Lower lobe of right lung (tissue), 2 donors: ENCODE data around the gene LRFN5. TPM values are rescaled to one million over a fixed set of nuclear protein-coding genes. Genes with fewer than 3 reads are reported as not detected.

Source experiments
- ATAC-seq, 2 donors: fragments of 200-7000 bp; cut with Tn5 transposase; one replicate each; pipeline ENCODE4 v1.9.1; 2020 to 2022; ENCODE audit warnings: mild to moderate bottlenecking in 2 of 2, moderate library complexity in 2 of 2
- DNase-seq: peaks from one replicate; pipeline ENCODE4 v3.0.0-alpha.2; 2020
- H3K27ac ChIP-seq: fragments of 200-600 bp; one replicate; pipeline ENCODE4 v1.8.0; 2022
- H3K27me3 ChIP-seq: fragments of 200-600 bp; one replicate; pipeline ENCODE4 v1.8.0; 2022; ENCODE audit warnings: low read depth
- H3K36me3 ChIP-seq: fragments of 200-600 bp; one replicate; pipeline ENCODE4 v1.8.0; 2022; ENCODE audit warnings: mild to moderate bottlenecking
- H3K4me1 ChIP-seq: fragments of 200-600 bp; one replicate; pipeline ENCODE4 v1.8.0; 2022
- H3K4me3 ChIP-seq: fragments of 200-600 bp; one replicate; pipeline ENCODE4 v1.8.0; 2022; ENCODE audit warnings: mild to moderate bottlenecking
- H3K9me3 ChIP-seq: fragments of 200-600 bp; one replicate; pipeline ENCODE4 v1.8.0; 2022
- intact Hi-C: fragments of 100-400 bp; cut with DNase I; formaldehyde crosslinking; loops from one replicate; pipeline ENCODE4 v1.11.0; 2022
- total RNA-seq: library from RNA; stranded (reverse); fragmentation: NEBNext Ultra II Directional; extraction: Animal tissue kit (Norgen Biotek cat#: 25700); gene quantifications from one replicate; pipeline ENCODE4 v1.2.1, GENCODE V29; 2021
- TF ChIP-seq, protein P1 (sequence below): fragments of 200-600 bp; IDR thresholded peaks from one replicate; pipeline ENCODE4 v1.8.0; 2022; ENCODE audit warnings: antibody characterized with exemption, mild to moderate bottlenecking
- donor health status: DM: no; HTN: yes; CAD: no; lungs with severe emphysema.

Gene LRFN5
- total RNA-seq, 1 donor from 2014 or later: 1.3 TPM

DNA sequence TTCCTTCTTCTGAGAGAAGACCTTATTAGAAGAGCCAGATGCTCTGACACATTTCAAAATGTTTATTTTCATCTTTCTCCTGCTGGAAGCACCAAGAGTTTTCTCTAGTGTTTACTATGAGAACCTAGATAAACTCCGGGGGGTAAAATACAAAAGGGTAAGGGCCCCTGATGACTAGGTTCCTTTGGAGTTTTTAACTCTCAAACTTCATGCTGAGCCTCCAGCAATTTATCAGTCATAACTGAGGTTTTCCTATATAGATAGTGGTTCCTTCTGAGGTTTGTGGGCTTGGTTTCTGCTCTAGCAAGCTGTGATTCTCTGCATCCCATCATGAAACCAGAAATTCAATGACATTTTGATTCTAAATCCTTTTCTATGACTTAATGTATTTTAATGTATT lies 210.9 kb downstream of the LRFN5 start:
- Histone ChIP-seq H3K9me3 (no peaks in the 10 kb centered on the region), H3K4me1 (no peaks in the 10 kb centered on the region), H3K27me3 (no peaks in the 10 kb centered on the region), H3K36me3 (no peaks in the 10 kb centered on the region), H3K4me3 (no peak overlapping the region), H3K27ac (no peak overlapping the region)
- TF ChIP-seq, protein P1, sequence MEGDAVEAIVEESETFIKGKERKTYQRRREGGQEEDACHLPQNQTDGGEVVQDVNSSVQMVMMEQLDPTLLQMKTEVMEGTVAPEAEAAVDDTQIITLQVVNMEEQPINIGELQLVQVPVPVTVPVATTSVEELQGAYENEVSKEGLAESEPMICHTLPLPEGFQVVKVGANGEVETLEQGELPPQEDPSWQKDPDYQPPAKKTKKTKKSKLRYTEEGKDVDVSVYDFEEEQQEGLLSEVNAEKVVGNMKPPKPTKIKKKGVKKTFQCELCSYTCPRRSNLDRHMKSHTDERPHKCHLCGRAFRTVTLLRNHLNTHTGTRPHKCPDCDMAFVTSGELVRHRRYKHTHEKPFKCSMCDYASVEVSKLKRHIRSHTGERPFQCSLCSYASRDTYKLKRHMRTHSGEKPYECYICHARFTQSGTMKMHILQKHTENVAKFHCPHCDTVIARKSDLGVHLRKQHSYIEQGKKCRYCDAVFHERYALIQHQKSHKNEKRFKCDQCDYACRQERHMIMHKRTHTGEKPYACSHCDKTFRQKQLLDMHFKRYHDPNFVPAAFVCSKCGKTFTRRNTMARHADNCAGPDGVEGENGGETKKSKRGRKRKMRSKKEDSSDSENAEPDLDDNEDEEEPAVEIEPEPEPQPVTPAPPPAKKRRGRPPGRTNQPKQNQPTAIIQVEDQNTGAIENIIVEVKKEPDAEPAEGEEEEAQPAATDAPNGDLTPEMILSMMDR: no peak
- ATAC-seq: no peak
- no peak for DNase-seq
- intact Hi-C loops: no loop called here

- Histone ChIP-seq H3K36me3 (no peaks in the 10 kb centered on the region), H3K27ac (no peak overlapping the region), H3K4me3 (no peak overlapping the region), H3K27me3 (no peaks in the 10 kb centered on the region), H3K9me3 (no peaks in the 10 kb centered on the region), H3K4me1 (no peaks in the 10 kb centered on the region)
- DNase-seq (no peak), ATAC-seq (no peak)
- intact Hi-C loops: no loop called here
- TF ChIP-seq, protein P1: no peak
Observed at GRCh38 chr14:41824441-41824840, 217.8 kb downstream of the LRFN5 start.

- intact Hi-C loops: no loop called here
Observed at GRCh38 chr14:41825622-41826021, 218.9 kb downstream of the LRFN5 start.

DNA sequence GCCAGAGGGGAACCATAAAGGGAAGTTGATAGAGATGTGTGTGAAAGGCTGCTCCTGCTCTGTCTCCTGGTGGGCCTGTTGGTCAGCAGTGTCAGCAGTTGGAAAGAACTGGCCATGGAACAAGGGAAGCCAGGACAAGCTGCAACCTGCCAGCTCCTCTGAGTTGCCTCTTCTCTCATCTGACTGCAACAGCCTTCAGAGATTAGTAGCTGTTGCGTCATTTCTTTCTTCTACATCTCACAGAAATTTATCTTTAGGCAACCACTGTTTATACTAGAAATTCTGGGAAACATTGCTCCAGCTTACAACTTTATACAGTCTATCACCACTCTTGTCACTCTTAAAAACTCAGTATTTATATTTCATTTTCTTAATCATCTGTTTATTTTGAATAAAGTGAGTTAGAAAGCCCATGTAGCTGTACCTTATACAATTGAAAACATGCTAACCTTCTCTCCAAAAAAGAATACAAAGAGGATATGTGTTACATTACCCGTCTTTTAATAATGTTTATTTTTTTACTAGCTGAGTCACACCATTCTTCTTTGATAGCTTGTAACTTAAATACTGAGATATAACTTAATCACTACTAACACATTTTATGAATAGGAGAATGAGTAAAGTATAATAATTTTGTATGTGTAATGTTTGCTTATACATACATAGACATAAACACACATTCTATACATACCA lies 224.2 kb downstream of the LRFN5 start:
- intact Hi-C loops: no loop called here
- TF ChIP-seq, protein P1: no peak

More at GRCh38 chr14:41825622-41826021, 218.9 kb downstream of the LRFN5 start:
- Histone ChIP-seq H3K27me3 (no peaks in the 10 kb centered on the region), H3K4me1 (no peaks in the 10 kb centered on the region), H3K27ac (no peak overlapping the region), H3K9me3 (no peaks in the 10 kb centered on the region), H3K4me3 (no peak overlapping the region), H3K36me3 (no peaks in the 10 kb centered on the region)
- DNase-seq: no peak
- TF ChIP-seq, protein P1: no peak
- no peak for ATAC-seq

DNA sequence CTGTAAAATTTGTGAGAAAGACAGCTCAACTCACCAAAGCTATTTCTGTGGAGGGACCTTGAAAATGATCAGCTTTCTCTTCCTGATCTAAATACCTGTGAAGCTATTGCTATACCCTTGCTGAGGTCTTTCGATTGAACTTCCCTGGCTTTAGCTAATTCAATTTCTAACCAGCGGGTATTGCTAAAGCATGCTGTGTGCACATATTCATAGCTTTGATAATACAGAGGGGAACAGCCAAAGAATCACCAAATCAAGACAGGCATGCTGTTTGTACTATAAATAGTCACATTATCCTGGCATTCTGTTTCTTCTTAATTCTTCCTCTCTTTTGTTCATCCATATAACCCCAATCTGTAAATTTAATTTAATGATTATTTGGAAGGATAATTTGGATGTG lies 233.0 kb downstream of the LRFN5 start:
- DNase-seq (no peak), ATAC-seq (no peak)
- H3K36me3 ChIP-seq: no peaks in the 10 kb centered on the region
- TF ChIP-seq, protein P1: no peak
- no peaks in the 10 kb centered on the region for H3K9me3 ChIP-seq
- no peak overlapping the region for H3K27ac ChIP-seq
- H3K4me1 ChIP-seq: no peaks in the 10 kb centered on the region
- intact Hi-C loops: no loop called here
- no peaks in the 10 kb centered on the region for H3K27me3 ChIP-seq
- no peak overlapping the region for H3K4me3 ChIP-seq

More for the DNA sequence above, 224.2 kb downstream of the LRFN5 start:
- ATAC-seq (no peak), DNase-seq (no peak)
- Histone ChIP-seq H3K9me3 (no peaks in the 10 kb centered on the region), H3K27me3 (no peaks in the 10 kb centered on the region), H3K4me1 (no peaks in the 10 kb centered on the region), H3K36me3 (no peaks in the 10 kb centered on the region), H3K27ac (no peak overlapping the region), H3K4me3 (no peak overlapping the region)
